NCI-H1436 treated with DMSO at 0.1 percent for 48 hours (cell line): ENCODE data around the gene CAPN5.

Experiments used
- DNase-seq: peaks from one replicate; lab custom pipeline; 2025; lab: John Stamatoyannopoulos, UW

CAPN5 gene

DNA sequence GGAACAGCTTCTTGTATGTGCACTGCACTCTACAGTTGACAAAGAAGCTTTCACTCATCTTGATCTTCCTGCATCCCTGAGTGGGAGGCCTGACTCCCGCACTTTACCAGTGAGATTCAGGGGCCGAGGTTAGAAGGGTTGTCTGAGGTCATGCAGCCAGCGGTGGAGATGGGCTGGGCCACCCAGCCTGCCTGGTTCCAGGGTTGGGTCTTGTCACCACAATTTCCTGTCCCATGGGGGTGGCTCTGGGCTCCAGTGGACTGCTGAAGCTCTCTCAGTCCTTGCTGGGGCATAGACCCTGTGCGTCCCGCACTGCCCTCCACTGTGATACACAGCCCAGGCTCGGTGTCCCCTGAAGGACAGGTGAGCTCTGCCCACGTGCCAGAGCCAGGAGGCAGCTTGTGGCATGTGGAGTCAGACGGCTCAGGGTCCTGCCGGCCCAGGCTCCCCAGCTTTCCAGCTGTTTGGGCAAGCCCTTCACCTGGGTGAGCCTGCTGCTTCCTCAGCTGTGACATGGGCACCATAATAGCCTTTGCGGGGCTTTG lies 54.4 kb downstream of the CAPN5 start:
- no peak for DNase-seq

- DNase-seq, result no peak
Observed at GRCh38 chr11:77121876-77122575, 55.3 kb downstream of the CAPN5 start.

DNA sequence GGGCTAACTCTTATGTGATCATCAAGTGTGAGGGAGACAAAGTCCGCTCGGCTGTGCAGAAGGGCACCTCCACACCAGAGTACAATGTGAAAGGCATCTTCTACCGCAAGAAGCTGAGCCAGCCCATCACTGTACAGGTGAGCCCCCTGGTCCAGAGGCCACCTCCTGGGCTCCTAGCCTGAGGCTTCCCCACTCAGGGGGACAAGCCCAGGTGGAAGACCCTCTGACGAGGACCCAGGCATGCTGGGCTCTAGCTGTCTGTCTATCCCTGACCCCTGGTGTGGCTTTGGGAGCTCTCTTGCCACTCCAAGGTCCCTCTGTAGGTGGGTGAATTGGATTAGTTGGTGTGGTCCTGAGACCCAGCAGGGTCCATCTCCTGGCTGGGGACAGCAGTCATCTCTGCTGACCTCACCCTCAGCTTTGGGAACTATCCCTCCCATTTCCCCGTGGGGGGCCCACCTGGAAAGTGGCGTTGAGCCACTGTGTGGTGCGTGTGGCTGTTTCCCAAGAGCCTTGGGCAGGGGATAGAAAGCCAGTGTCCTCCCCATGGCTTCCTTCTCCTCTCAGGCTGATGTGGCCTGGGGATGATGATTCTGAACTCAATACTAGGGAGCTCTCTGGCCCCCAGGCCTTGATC lies 55.9 kb downstream of the CAPN5 start:
- DNase-seq, result no peak

DNA sequence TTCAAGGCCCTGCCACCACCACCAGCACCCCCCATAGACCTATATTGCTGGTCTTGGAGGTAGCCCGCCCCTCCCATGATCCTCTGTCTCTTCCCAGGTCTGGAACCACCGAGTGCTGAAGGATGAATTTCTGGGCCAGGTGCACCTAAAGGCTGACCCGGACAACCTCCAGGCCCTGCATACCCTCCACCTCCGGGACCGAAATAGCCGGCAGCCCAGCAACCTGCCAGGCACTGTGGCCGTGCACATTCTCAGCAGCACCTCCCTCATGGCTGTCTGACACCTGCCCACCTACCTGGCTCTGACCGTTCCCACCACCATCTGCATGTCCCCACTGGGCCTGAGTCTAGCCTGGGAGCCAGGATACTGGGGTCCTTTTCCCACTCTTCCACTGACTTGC lies 56.8 kb downstream of the CAPN5 start:
- DNase-seq, result no peak

DNA sequence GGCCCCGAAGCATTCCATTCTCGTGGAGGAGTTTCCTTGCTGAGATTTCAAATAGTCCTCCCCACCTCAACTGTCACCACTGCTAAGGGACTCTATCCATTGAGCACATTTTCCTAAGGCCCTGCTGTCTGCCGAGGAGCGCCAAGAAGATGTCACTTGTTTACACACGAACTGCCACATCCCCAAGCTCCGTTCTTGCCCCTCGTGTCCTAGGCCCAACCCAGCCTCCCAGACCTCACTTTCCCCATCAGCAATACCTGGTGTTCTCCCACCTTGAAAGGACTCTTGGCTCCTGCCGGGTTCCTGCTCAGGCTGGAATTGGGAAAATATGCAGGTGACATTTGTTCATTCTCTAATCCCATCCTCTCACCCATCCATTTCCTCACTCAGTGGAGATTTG lies 57.3 kb downstream of the CAPN5 start:
- DNase-seq, result no peak

- no peak for DNase-seq
Observed at GRCh38 chr11:77124488-77124887, 57.7 kb downstream of the CAPN5 start.

DNA sequence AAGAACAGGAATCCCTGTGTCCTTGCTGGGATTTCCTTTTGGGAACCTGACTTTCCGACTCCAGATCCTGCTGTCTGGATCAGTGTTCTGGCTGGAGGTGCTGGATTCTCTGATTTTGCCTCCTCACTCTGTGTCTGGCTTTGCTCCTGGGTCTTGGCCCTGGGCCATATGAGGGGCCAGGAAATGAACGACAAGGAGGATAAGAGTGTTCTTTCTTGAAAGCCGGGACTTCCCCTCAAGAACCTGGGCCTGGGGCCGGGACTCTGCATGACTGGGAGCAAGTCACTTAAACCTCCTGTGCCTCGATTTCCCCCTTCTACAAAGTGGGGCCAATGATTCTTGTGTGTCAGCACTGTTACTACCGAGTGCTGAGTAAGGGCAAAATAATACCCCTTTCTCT lies 58.4 kb downstream of the CAPN5 start:
- DNase-seq, result no peak

GRCh38 chr11:77125695-77126094 lies 58.9 kb downstream of the CAPN5 start:
- no peak for DNase-seq

GRCh38 chr11:77126156-77126775 lies 59.5 kb downstream of the CAPN5 start:
- DNase-seq, result no peak

- no peak for DNase-seq
Observed at GRCh38 chr11:77126861-77127234, 60.1 kb downstream of the CAPN5 start.

DNA sequence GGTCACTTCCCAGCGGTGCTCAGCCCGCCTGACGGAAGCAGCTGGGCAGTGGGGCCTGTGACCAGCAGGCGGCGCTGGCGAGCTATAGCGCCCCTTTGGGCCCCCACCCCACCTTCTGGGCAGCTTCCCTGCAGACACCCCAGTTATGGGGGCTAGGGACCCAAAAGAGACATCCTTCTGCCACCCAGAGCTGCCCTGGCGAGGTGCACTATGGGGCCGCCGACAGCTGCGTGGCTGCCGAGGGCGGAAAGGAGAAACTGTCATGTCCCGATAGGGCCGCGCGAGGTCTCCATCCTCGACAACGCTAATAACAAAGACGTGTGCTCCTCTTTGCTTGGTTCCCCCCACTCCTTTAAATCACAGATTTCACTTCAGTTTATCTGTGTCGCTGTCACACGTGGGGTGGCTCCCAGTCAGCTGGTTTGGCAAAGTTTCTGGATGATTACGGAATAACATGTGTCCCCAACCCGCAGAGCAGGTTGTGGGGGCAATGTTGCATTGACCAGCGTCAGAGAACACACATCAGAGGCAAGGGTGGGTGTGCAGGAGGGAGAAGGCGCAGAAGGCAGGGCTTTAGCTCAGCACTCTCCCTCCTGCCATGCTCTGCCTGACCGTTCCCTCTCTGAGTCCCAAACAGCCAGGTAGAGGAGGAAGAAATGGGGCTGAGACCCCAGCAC lies 60.6 kb downstream of the CAPN5 start:
- DNase-seq, result no peak

- DNase-seq, result no peak
Observed at GRCh38 chr11:77127920-77128691, 61.3 kb downstream of the CAPN5 start, which contains the start of gene MYO7A. Gene MYO7A (plus strand): TSS chr11:77128246. CDS start chr11:77130635, 2,389 bp downstream.

DNA sequence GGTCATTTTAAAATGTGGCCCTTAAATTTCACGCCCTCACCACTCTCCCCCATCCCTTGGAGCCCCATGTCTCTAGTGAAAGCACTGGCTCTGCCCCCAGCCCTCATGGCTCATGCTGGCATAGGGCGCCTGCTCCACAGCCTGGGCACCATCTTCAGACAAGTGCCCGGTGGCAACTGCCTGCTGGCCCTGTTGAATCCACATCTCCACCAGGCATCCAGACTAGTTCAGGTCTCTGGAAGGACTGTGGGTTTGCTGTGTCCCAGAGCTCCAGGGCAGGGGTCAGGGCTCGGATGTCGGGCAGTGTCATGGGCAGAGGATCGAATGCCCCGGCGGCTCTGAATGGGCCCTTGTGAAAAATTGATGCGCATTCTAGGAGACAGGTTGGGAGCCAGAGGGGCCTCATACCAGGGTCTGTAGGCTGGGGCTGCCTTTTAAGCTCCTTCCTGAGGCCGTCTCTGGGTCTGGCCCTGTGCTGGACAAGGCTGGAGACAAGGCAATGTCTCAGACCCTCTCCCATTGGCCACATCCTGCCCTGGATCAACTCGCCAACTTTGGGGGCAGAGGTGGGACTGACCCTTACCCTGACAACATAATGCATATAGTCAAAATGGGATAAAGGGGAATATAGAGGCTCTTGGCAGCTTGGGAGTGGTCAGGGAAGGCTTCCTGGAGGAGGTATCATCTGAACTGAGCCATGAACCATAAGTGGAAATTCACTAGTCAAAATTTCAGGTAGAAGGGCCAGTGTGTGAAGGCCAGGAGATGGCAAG lies 62.5 kb downstream of the CAPN5 start:
- DNase-seq, result no peak

DNA sequence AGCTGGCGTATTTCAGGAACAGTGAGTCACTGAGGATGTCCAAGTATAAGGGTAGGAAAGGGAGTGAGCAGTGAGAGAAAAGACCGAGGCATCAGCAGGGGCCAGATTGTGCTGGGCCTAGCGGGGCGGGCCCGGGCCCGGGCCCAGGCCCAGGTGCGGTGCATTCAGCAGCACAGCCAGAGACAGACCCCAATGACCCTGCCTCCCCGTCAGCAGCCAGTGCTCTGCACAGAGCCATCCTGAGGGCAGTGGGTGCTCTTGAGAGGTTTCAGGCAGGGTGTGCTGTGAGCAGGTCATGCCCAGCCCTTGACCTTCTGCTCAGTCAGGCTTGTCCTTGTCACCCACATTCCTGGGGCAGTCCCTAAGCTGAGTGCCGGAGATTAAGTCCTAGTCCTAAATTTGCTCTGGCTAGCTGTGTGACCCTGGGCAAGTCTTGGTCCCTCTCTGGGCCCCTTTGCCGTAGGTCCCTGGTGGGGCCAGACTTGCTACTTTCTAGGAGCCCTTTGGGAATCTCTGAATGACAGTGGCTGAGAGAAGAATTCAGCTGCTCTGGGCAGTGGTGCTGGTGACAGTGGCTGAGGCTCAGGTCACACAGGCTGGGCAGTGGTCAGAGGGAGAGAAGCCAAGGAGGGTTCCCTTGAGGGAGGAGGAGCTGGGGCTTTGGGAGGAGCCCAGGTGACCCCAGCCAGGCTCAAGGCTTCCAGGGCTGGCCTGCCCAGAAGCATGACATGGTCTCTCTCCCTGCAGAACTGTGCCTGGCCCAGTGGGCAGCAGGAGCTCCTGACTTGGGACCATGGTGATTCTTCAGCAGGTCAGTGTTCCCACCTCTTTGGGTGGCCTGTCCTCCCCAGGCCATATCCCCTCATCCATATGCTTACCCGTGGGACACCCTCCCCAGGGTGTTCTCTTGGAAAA lies 63.3 kb downstream of the CAPN5 start:
- no peak for DNase-seq

DNA sequence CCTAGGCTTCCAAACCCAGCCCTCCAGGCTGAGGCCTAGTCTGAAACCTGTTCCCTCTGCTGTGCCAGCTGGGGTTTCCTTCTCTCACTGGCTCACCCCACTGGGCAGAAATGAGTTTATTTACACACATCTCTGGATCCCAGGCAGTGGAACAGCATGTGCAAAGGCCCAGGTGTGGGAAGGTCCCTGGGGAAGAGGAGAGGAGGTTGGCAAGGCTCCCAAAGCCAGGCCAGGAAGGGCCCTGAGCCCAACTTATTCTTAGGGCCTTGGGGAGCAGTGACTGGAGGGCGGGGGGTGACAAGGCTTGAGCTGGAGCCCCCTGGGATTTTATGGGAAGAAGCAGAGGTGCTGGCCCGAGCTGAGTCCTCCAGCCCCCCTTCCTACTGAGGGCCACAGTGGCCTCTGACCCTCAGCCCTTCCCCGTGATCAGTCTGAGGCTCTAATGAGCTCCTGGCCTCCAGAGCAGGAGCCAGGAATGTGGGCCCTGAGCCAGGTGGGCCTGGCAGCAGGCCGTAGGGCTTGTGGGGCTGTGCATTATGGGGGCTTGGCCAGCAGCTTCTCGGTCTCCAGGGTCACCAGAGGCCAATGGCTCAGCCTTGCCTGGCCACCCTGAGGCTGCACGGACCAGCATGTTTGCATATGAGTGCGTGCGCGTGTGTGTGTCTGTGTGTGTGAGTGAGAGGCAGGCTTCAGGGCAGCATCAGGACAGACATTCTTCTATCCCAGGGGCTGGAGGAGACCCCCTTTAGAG lies 64.2 kb downstream of the CAPN5 start:
- DNase-seq, result no peak

DNA sequence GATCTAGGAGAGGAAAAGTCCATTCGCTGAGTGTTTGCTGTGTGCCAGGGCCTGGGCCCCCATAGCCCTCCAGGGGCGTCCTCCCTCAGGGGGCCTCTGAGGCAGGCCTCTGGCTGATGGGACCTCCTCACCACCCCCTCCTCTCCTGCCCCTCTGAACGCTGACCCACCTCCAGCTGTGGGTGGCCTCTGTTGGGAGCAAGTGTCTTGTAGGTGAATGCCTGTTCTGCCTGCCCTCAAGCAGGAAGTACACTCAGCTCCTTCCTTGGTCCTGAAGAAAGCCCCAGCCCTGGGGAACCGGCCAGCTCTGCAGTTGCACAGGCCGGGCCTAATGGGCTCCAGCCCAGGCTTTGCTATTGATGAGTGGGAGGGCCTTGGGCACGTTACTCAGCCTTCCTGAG lies 64.8 kb downstream of the CAPN5 start:
- no peak for DNase-seq

DNA sequence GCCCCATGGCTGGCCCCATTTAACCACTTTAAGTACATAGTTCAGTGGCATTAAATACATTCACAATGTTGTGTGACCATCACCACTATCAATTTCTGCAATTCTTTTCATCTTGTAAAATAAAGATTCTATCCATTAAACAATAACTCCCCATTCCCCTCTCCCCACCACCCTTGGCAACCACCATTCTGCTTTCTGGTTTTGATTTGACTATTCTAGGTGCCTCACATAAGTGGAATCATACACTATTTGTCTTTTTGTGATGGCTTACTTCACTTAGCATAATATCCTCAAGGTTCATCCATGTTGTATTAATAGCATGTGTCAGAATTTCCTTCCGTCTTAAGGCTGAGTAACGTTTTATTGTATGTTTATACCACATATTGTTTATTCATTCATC lies 68.3 kb downstream of the CAPN5 start:
- DNase-seq, result no peak

GRCh38 chr11:77136074-77136473 lies 69.3 kb downstream of the CAPN5 start:
- DNase-seq, result no peak

- no peak for DNase-seq
Observed at GRCh38 chr11:77136784-77137420, 70.1 kb downstream of the CAPN5 start.
